ENCODE measurements around the gene DPH3. TPM values are rescaled to one million over a fixed set of nuclear protein-coding genes. Genes with fewer than 3 reads are reported as not detected.

DPH3 gene
- total and polyA plus RNA-seq, 2 experiments from 2014 or later: 15.3 to 84.3 TPM

DNA sequence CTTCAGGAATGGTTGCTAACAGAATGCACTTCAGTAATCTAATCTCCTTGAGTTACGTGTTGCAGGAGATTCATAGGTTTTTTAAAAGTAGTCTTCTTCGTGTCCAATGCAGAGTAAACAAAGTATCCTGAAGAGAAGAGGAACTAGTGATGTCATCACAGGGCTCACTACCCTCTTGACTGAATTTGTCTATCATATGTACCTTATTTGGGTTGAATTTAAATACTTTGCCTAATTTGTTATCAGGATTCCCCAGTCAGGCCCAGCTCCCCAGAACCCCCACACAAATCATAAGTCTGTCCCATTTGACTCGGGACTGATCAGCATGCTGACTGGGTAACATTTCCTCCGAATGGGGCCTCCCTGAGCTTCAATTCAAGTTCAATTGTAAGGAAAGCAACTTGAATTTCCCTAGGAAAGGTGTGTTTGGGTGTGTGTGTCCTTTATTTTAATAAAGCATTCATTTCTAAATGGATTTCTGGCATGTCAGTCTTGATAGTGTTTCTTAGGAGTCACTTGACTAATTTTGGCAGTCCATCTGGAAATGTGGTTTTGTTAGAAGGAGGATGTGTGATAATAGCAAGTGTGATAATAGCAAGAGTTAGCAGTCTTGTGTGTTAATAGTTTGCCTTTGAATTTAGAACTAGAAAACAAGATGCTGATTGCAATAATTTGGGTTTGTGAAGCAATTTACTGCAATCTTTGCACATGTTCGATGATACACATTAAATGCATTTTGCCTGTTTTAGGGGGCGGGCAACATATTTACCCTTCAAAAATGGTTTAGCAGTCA lies 22.2 kb upstream of the DPH3 start:
- Histone ChIP-seq H3K4me1 (ENCODE audit: insufficient read depth) (no peaks in the 10 kb centered on the region), H3K4me3 (no peak overlapping the region), H4K20me1 (replicated peaks; ENCODE audit: insufficient read depth) (no peaks in the 10 kb centered on the region), H3K36me3 (ENCODE audit: insufficient read depth) (0 out of 2 replicates have a peak, but pooled peaks cover 11% of the 10 kb centered on the region), H3K27me3 (ENCODE audit: insufficient read depth) (no peaks in the 10 kb centered on the region), H3K9me2 (ENCODE audit: insufficient read depth) (no peaks in the 10 kb centered on the region), H3K4me2 (no peak overlapping the region), H3K27ac (ENCODE audit: low read depth) (no peak overlapping the region), H2AFZ (no peak overlapping the region), H3K79me2 (replicated peaks; ENCODE audit: insufficient read depth) (peaks cover 3% of the 10 kb centered on the region; the same call in 1 of the 2 replicates), H3F3A (replicated peaks; ENCODE audit: low read depth) (no peaks in the 10 kb centered on the region)
- Mint-ChIP-seq H3K27me3 (ENCODE audit: insufficient read depth, low read depth, poor library complexity) (no peaks in the 10 kb centered on the region), H3K9me3 (no peaks in the 10 kb centered on the region), H3K27ac (no peak overlapping the region), H3K4me3 (no peak overlapping the region), H3K36me3 (ENCODE audit: low read depth) (peaks cover 24% of the 10 kb centered on the region; the same call in 2 of the 3 replicates), H3K4me1 (no peaks in the 10 kb centered on the region)
- TF ChIP-seq STAT1 (IDR thresholded peaks at IDR 0.05; ENCODE audit: unreplicated experiment): no peak
- no peak for TF ChIP-seq JUNB (IDR thresholded peaks at IDR 0.05; ENCODE audit: unreplicated experiment)
- TF ChIP-seq, protein P1, sequence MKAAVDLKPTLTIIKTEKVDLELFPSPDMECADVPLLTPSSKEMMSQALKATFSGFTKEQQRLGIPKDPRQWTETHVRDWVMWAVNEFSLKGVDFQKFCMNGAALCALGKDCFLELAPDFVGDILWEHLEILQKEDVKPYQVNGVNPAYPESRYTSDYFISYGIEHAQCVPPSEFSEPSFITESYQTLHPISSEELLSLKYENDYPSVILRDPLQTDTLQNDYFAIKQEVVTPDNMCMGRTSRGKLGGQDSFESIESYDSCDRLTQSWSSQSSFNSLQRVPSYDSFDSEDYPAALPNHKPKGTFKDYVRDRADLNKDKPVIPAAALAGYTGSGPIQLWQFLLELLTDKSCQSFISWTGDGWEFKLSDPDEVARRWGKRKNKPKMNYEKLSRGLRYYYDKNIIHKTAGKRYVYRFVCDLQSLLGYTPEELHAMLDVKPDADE (IDR thresholded peaks at IDR 0.05): no peak
- no peak for TF ChIP-seq POLR2AphosphoS5 (IDR thresholded peaks at IDR 0.05; ENCODE audit: low read depth)
- TF ChIP-seq, protein P2, sequence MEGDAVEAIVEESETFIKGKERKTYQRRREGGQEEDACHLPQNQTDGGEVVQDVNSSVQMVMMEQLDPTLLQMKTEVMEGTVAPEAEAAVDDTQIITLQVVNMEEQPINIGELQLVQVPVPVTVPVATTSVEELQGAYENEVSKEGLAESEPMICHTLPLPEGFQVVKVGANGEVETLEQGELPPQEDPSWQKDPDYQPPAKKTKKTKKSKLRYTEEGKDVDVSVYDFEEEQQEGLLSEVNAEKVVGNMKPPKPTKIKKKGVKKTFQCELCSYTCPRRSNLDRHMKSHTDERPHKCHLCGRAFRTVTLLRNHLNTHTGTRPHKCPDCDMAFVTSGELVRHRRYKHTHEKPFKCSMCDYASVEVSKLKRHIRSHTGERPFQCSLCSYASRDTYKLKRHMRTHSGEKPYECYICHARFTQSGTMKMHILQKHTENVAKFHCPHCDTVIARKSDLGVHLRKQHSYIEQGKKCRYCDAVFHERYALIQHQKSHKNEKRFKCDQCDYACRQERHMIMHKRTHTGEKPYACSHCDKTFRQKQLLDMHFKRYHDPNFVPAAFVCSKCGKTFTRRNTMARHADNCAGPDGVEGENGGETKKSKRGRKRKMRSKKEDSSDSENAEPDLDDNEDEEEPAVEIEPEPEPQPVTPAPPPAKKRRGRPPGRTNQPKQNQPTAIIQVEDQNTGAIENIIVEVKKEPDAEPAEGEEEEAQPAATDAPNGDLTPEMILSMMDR (conservative IDR thresholded peaks at IDR 0.05; ENCODE audit: low read depth in 2 of 2): no peak
- TF ChIP-seq CREB1 (CRISPR knock-in tag; IDR thresholded peaks at IDR 0.05; ENCODE audit: low read depth): no peak
- TF ChIP-seq EZH2 (IDR thresholded peaks at IDR 0.05; ENCODE audit: low read depth, unreplicated experiment): no peak
- DNase-seq (ENCODE audit: low spot score) (no peak), ATAC-seq (no peak)

DNA sequence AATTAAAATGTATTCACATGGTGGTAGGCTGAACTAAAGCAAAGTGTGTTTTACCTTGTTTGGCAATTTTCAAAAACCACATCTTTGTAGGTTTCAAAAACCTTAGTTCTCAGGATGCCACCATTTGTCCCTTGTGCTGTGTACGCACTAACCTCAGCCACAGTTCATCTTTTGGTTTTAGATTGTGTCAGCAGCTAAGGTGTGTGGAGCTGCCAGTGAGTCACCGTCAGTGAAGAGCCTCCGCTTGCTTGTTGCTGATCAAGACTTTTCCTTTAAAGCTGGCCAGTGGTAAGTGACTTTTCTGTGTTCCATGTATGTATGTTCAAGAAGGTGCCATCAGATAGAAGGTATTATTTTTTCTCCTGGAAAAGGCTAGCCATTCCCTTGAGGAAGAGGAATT lies 21.4 kb upstream of the DPH3 start:
- ATAC-seq: no peak
- H3K27me3 ChIP-seq (ENCODE audit: insufficient read depth): no peaks in the 10 kb centered on the region
- H3K36me3 ChIP-seq (ENCODE audit: insufficient read depth): peaks cover 11% of the 10 kb centered on the region; the same call in 1 of the 2 replicates
- no peak overlapping the region for H3K4me2 ChIP-seq
- no peaks in the 10 kb centered on the region for H3F3A ChIP-seq (replicated peaks; ENCODE audit: low read depth)
- H3K79me2 ChIP-seq (replicated peaks; ENCODE audit: insufficient read depth): no peaks in the 10 kb centered on the region
- no peak overlapping the region for H3K27ac ChIP-seq (ENCODE audit: low read depth)
- no peaks in the 10 kb centered on the region for H3K9me2 ChIP-seq (ENCODE audit: insufficient read depth)
- no peak overlapping the region for H3K4me3 ChIP-seq
- H3K36me3 Mint-ChIP-seq (ENCODE audit: low read depth): peaks cover 18% of the 10 kb centered on the region; the same call in 2 of the 3 replicates
- no peak for DNase-seq (ENCODE audit: low spot score)
- no peak overlapping the region for H3K4me3 Mint-ChIP-seq
- H2AFZ ChIP-seq: no peak overlapping the region
- no peaks in the 10 kb centered on the region for H3K27me3 Mint-ChIP-seq (ENCODE audit: insufficient read depth, low read depth, poor library complexity)
- no peaks in the 10 kb centered on the region for H4K20me1 ChIP-seq (replicated peaks; ENCODE audit: insufficient read depth)
- H3K4me1 ChIP-seq (ENCODE audit: insufficient read depth): no peaks in the 10 kb centered on the region
- no peak overlapping the region for H3K27ac Mint-ChIP-seq
- no peaks in the 10 kb centered on the region for H3K4me1 Mint-ChIP-seq
- no peaks in the 10 kb centered on the region for H3K9me3 Mint-ChIP-seq
- TF ChIP-seq NANOG (IDR thresholded peaks at IDR 0.05; ENCODE audit: borderline replicate concordance) (no peak), ZNF462 (CRISPR knock-in tag; IDR thresholded peaks at IDR 0.05) (no peak), EZH2 (IDR thresholded peaks at IDR 0.05; ENCODE audit: low read depth, unreplicated experiment) (no peak), JUNB (IDR thresholded peaks at IDR 0.05; ENCODE audit: unreplicated experiment) (no peak), ZNF331 (CRISPR knock-in tag; IDR thresholded peaks at IDR 0.05; ENCODE audit: low read depth) (no peak), POLR2AphosphoS5 (IDR thresholded peaks at IDR 0.05; ENCODE audit: low read depth) (no peak)
- TF ChIP-seq, protein P1 (IDR thresholded peaks at IDR 0.05): no peak
